H9 (cell line): ENCODE results near the gene GDF15. TPM values are rescaled to one million over a fixed set of nuclear protein-coding genes. Genes with fewer than 3 reads are reported as not detected.
A peak's percentile ranks its signal among the peaks of the same experiment; 100 is the strongest.

Source experiments
- DNase-seq: peaks from one replicate; pipeline ENCODE4 v3.0.0-alpha.2; 2017
- H2AFZ ChIP-seq: one replicate; pipeline ENCODE4 v1.6.1; 2013; ENCODE audit warnings: mild to moderate bottlenecking, low read length, control low read depth, moderate library complexity
- H2AK5ac ChIP-seq: 2 replicates; pipeline ENCODE4 v1.6.1; 2013; ENCODE audit warnings: low read length, control low read depth, mixed read lengths; ENCODE audit not compliant: insufficient read length
- H2BK120ac ChIP-seq: one replicate; pipeline ENCODE4 v1.6.1; 2013; ENCODE audit warnings: low read depth, mild to moderate bottlenecking, low read length, control low read depth, inconsistent platforms; ENCODE audit not compliant: poor library complexity, severe bottlenecking
- H2BK12ac ChIP-seq: 2 replicates; pipeline ENCODE4 v1.6.1; 2013; ENCODE audit warnings: low read length, control low read depth, mixed read lengths, low read depth; ENCODE audit not compliant: insufficient read length
- H2BK15ac ChIP-seq: 2 replicates; pipeline ENCODE4 v1.6.1; 2013; ENCODE audit warnings: low read depth, low read length, control low read depth
- H2BK20ac ChIP-seq: one replicate; pipeline ENCODE4 v1.6.1; 2013; ENCODE audit warnings: low read depth, mild to moderate bottlenecking, low read length, control low read depth, inconsistent platforms; ENCODE audit not compliant: poor library complexity, severe bottlenecking
- H2BK5ac ChIP-seq: 2 replicates; pipeline ENCODE4 v1.6.1; 2013; ENCODE audit warnings: low read length, control low read depth, mixed read lengths; ENCODE audit not compliant: insufficient read length
- H3K14ac ChIP-seq: 2 replicates; pipeline ENCODE4 v1.6.1; 2013; ENCODE audit warnings: low read length, control low read depth; ENCODE audit not compliant: insufficient read depth
- H3K18ac ChIP-seq: 2 replicates; pipeline ENCODE4 v1.6.1; 2013; ENCODE audit warnings: low read depth, mild to moderate bottlenecking, mixed read lengths, low read length, control low read depth; ENCODE audit not compliant: insufficient read length
- H3K23ac ChIP-seq: 2 replicates; pipeline ENCODE4 v1.6.1; 2013; ENCODE audit warnings: low read length, control low read depth, mixed read lengths, low read depth; ENCODE audit not compliant: insufficient read length
- H3K23me2 ChIP-seq: 2 replicates; pipeline ENCODE4 v1.6.1; 2013; ENCODE audit warnings: low read depth, mild to moderate bottlenecking, mixed read lengths, low read length, control low read depth; ENCODE audit not compliant: insufficient read length, poor library complexity, severe bottlenecking
- H3K27ac ChIP-seq: 2 replicates; pipeline ENCODE4 v1.5.1; 2013; ENCODE audit warnings: low read length, control low read depth, mixed read lengths, low read depth; ENCODE audit not compliant: insufficient read length
- H3K27me3 ChIP-seq: 2 replicates; pipeline ENCODE4 v1.6.1; 2013; ENCODE audit warnings: low read length, control low read depth, inconsistent platforms; ENCODE audit not compliant: insufficient read depth
- H3K4ac ChIP-seq: 2 replicates; pipeline ENCODE4 v1.6.1; 2013; ENCODE audit warnings: low read depth, mild to moderate bottlenecking, control low read depth, inconsistent platforms, low read length, moderate library complexity
- H3K4me1 ChIP-seq: 2 replicates; pipeline ENCODE4 v1.6.1; 2013; ENCODE audit warnings: low read length, control low read depth, inconsistent platforms; ENCODE audit not compliant: insufficient read depth
- H3K4me2 ChIP-seq: 2 replicates; pipeline ENCODE4 v1.6.1; 2013; ENCODE audit warnings: low read length, control low read depth, mixed read lengths; ENCODE audit not compliant: insufficient read length, insufficient read depth
- H3K56ac ChIP-seq: 2 replicates; pipeline ENCODE4 v1.6.1; 2013; ENCODE audit warnings: low read depth, mild to moderate bottlenecking, mixed read lengths, low read length, control low read depth; ENCODE audit not compliant: insufficient read length
- H3K79me1 ChIP-seq: 2 replicates; pipeline ENCODE4 v1.6.1; 2013; ENCODE audit warnings: low read depth, mild to moderate bottlenecking, moderate library complexity, low read length, control low read depth, inconsistent platforms; ENCODE audit not compliant: insufficient read depth, poor library complexity, severe bottlenecking
- H3K79me2 ChIP-seq: 2 replicates; pipeline ENCODE4 v1.6.1; 2013; ENCODE audit warnings: low read length, control low read depth, inconsistent platforms; ENCODE audit not compliant: insufficient read depth
- H3K9ac ChIP-seq: 2 replicates; pipeline ENCODE4 v1.6.1; 2013; ENCODE audit warnings: low read length, control low read depth, mixed read lengths; ENCODE audit not compliant: insufficient read length; ENCODE audit errors: extremely low read depth
- H3K9me3 ChIP-seq: one replicate; pipeline ENCODE4 v1.6.1; 2013; ENCODE audit warnings: low read depth, low read length, inconsistent platforms; ENCODE audit not compliant: control insufficient read depth
- H3T11ph ChIP-seq: one replicate; pipeline ENCODE4 v1.6.1; 2013; ENCODE audit warnings: mild to moderate bottlenecking, low read length, control low read depth, inconsistent platforms
- H4K20me1 ChIP-seq: one replicate; pipeline ENCODE4 v1.6.1; 2013; ENCODE audit not compliant: control insufficient read depth, insufficient read length, insufficient read depth
- H4K5ac ChIP-seq: 2 replicates; pipeline ENCODE4 v1.6.1; 2013; ENCODE audit warnings: low read depth, mild to moderate bottlenecking, mixed read lengths, low read length, control low read depth; ENCODE audit not compliant: insufficient read length
- H4K8ac ChIP-seq: replicated peaks from 2 replicates; pipeline ENCODE4 v1.6.1; 2013; ENCODE audit warnings: low read length, control low read depth, mixed read lengths, low read depth; ENCODE audit not compliant: insufficient read length
- H4K91ac ChIP-seq: 2 replicates; pipeline ENCODE4 v1.6.1; 2013; ENCODE audit warnings: low read depth, mild to moderate bottlenecking, moderate library complexity, mixed read lengths, low read length, control low read depth; ENCODE audit not compliant: insufficient read length
- H3K27ac Mint-ChIP-seq, 3 experiments: 2 replicates in 2 of 3; 3 replicates in 1 of 3; pipeline ENCODE4 v1.8.0; 2020 to 2021; ENCODE audit warnings: mixed read lengths in 3 of 3, mild to moderate bottlenecking in 1 of 3, moderate library complexity in 1 of 3
- H3K27me3 Mint-ChIP-seq: 2 replicates; pipeline ENCODE4 v1.8.0; 2021; ENCODE audit warnings: low read depth, mild to moderate bottlenecking, moderate library complexity, mixed read lengths
- H3K36me3 Mint-ChIP-seq, 3 experiments: 2 replicates in 2 of 3; 3 replicates in 1 of 3; pipeline ENCODE4 v1.8.0; 2020 to 2021; ENCODE audit warnings: low read depth in 3 of 3, mixed read lengths in 3 of 3; ENCODE audit not compliant: insufficient read depth in 1 of 3
- H3K4me1 Mint-ChIP-seq, 2 experiments: 2 replicates each; pipeline ENCODE4 v1.8.0; 2020; ENCODE audit warnings: mixed read lengths in 2 of 2
- H3K4me3 Mint-ChIP-seq, 2 experiments: 2 replicates in 1 of 2; 3 replicates in 1 of 2; pipeline ENCODE4 v1.8.0; 2020 to 2021; ENCODE audit warnings: mild to moderate bottlenecking in 2 of 2, mixed read lengths in 2 of 2, moderate library complexity in 1 of 2
- H3K9me3 Mint-ChIP-seq, 2 experiments: 2 replicates in 1 of 2; 3 replicates in 1 of 2; pipeline ENCODE4 v1.8.0; 2020; ENCODE audit warnings: mild to moderate bottlenecking in 2 of 2, mixed read lengths in 2 of 2, moderate library complexity in 1 of 2
- CTCF ChIP-seq: fragments of 200-600 bp; sonication (generic); conservative IDR thresholded peaks from 3 replicates; pipeline ENCODE4 v1.8.0; 2021; ENCODE audit warnings: antibody characterized with exemption, mild to moderate bottlenecking
- WGBS: extraction: QIAGEN DNeasy Blood & Tissue Kit; methylation state at CpG from one replicate; pipeline ENCODE4 v1.1.7; 2013; ENCODE audit warnings: missing lambda C conversion rate, low lambda C conversion rate, mixed read lengths; ENCODE audit not compliant: insufficient read length; ENCODE audit errors: extremely low coverage; 5-methylcytosine and 5-hydroxymethylcytosine counted together
- total RNA-seq: library from RNA; stranded (reverse); gene quantifications from 2 replicates; pipeline ENCODE4 v1.2.1, GENCODE V29; 2021

The GDF15 gene
- total RNA-seq, 1 experiment from 2014 or later = 5.7 TPM

- H3K9ac ChIP-seq = no peak overlapping the region
- H2BK5ac ChIP-seq = no peak overlapping the region
- H3K18ac ChIP-seq = no peak overlapping the region
- no CpG with 5 or more reads among the region's 8 CpGs for WGBS
- no peak for TF ChIP-seq CTCF
- H4K5ac ChIP-seq = no peak overlapping the region
- H3K9me3 ChIP-seq = no peaks in the 10 kb centered on the region
- Mint-ChIP-seq H3K4me1 (peaks cover 41 to 49% of the 10 kb centered on the region in 2 experiments), H3K9me3 (no peaks in the 10 kb centered on the region; a peak in 2 of 5 replicates), H3K36me3 (peaks cover 0 to 24% (median 4%) of the 10 kb centered on the region in 3 experiments; a peak in 4 of 7 replicates), H3K27me3 (no peaks in the 10 kb centered on the region; the same call in 1 of the 2 replicates), H3K27ac (peak overlapping the region; percentile 16 to 57 (median 46); a peak in 4 of 7 replicates), H3K4me3 (peak overlapping the region; percentile 82 to 89)
- H2AK5ac ChIP-seq = no peak overlapping the region
- no peak overlapping the region for H4K91ac ChIP-seq
- no peak overlapping the region for H4K8ac ChIP-seq
- peaks cover 7% of the 10 kb centered on the region for H3K23me2 ChIP-seq
- peaks cover 2% of the 10 kb centered on the region for H3K4me1 ChIP-seq
- H3K4me2 ChIP-seq = no peak overlapping the region
- H3T11ph ChIP-seq = no peak overlapping the region
- no peak overlapping the region for H2AFZ ChIP-seq
- no peak overlapping the region for H2BK20ac ChIP-seq
- no peak overlapping the region for H3K4ac ChIP-seq
- no peak overlapping the region; the same call in 1 of the 2 replicates for H2BK15ac ChIP-seq
- H3K56ac ChIP-seq = no peak overlapping the region
- H3K27me3 ChIP-seq = no peaks in the 10 kb centered on the region
- H3K27ac ChIP-seq = no peak overlapping the region
- no peak overlapping the region for H2BK12ac ChIP-seq
- DNase-seq = no peak
- no peaks in the 10 kb centered on the region for H4K20me1 ChIP-seq
- H2BK120ac ChIP-seq = no peak overlapping the region
- no peak overlapping the region for H3K14ac ChIP-seq
- no peaks in the 10 kb centered on the region for H3K79me2 ChIP-seq
- no peaks in the 10 kb centered on the region for H3K79me1 ChIP-seq
- H3K23ac ChIP-seq = no peak overlapping the region
These were observed 43.8 kb upstream of the GDF15 start for GRCh38 chr19:18342090-18342632.
